Right atrium auricular region (tissue), 2 donors: ENCODE results near the gene KRTAP4-11. TPM values are rescaled to one million over a fixed set of nuclear protein-coding genes. Genes with fewer than 3 reads are reported as not detected.
"Not testable (repeated sequence)": the region's sequence is repeated elsewhere in the genome, so short reads cannot be mapped to it uniquely, and the experiment has no call there.

Experiments
- DNase-seq: peaks from one replicate; pipeline ENCODE4 v3.0.0-alpha.2; 2019; ENCODE audit warnings: low spot score
- H3K27ac ChIP-seq, 2 donors: fragments of 200-600 bp; sonication (generic); 1 replicate in 1 of 2; 2 replicates in 1 of 2; pipeline ENCODE4 v1.5.1; 2016 to 2019
- H3K27me3 ChIP-seq, 2 donors: fragments of 200-600 bp; sonication (generic); one replicate each; pipeline versions ENCODE4 v1.5.1 to v1.6.0; 2017 to 2019
- H3K36me3 ChIP-seq: fragments of 200-600 bp; sonication (generic); one replicate; pipeline ENCODE4 v1.5.1; 2016
- H3K4me1 ChIP-seq, 2 donors: fragments of 200-600 bp; sonication (generic); one replicate each; pipeline versions ENCODE4 v1.5.1 to v1.6.0; 2017 to 2019
- H3K4me3 ChIP-seq, 2 donors: fragments of 200-600 bp; sonication (generic); 1 replicate in 1 of 2; 2 replicates in 1 of 2; pipeline ENCODE4 v1.5.1; 2017 to 2019; ENCODE audit warnings: mild to moderate bottlenecking in 1 of 2, moderate library complexity in 1 of 2
- H3K9me3 ChIP-seq, 2 donors: fragments of 200-600 bp; sonication (generic); one replicate each; pipeline ENCODE4 v1.5.1; 2019
- CTCF ChIP-seq, 2 donors: fragments of 200-600 bp; sonication (generic); IDR thresholded peaks; one replicate each; pipeline ENCODE4 v1.5.1; 2019; ENCODE audit warnings: antibody characterized with exemption in 2 of 2
- total RNA-seq, 2 donors: library from RNA; depleted of rRNA; stranded (reverse); fragments of >200 nt; gene quantifications; one replicate each; pipeline ENCODE4 v1.1.0, GENCODE V29; 2016

Gene KRTAP4-11
- total RNA-seq, 2 donors from 2014 or later = not detected

DNA sequence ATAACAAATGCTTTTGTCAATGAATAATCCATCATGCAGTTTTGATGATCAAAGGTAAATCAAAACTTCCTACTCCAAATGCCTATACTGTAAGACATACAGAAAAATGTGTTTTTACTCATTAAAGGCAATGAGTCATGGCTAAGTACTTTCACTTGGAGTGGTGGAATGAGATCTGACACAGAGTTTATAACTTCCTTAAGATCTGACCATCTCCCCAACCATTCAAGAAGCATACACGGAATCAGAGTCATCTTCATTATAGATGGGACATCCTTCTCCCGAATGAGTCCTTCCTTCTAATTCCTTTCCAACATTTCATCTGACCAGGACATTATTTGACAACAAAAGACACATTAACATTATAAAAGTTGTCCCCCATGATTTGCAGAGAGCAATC is 34.7 kb downstream of the KRTAP4-11 start:
- H3K4me1 ChIP-seq, H3K36me3 ChIP-seq, H3K4me3 ChIP-seq, H3K27me3 ChIP-seq, DNase-seq, H3K9me3 ChIP-seq, H3K27ac ChIP-seq: not testable (repeated sequence)

GRCh38 chr17:41082626-41083025 is 35.5 kb downstream of the KRTAP4-11 start:
- no peak overlapping the region for H3K4me3 ChIP-seq

GRCh38 chr17:41076788-41077187 is 41.4 kb downstream of the KRTAP4-11 start:
- Histone ChIP-seq H3K27ac (no peak overlapping the region), H3K9me3 (no peaks in the 10 kb centered on the region), H3K4me3 (no peak overlapping the region), H3K27me3 (no peaks in the 10 kb centered on the region), H3K4me1 (no peaks in the 10 kb centered on the region), H3K36me3 (no peaks in the 10 kb centered on the region)
- TF ChIP-seq CTCF (IDR thresholded peaks at IDR 0.05) = no peak
- DNase-seq = no peak

More at GRCh38 chr17:41082626-41083025, 35.5 kb downstream of the KRTAP4-11 start:
- no peaks in the 10 kb centered on the region for H3K36me3 ChIP-seq
- H3K4me1 ChIP-seq = no peaks in the 10 kb centered on the region
- no peak overlapping the region for H3K27ac ChIP-seq
- DNase-seq = no peak
- no peaks in the 10 kb centered on the region for H3K9me3 ChIP-seq
- no peaks in the 10 kb centered on the region for H3K27me3 ChIP-seq
- no peak for TF ChIP-seq CTCF (IDR thresholded peaks at IDR 0.05)

GRCh38 chr17:41073676-41074075 is 44.5 kb downstream of the KRTAP4-11 start:
- Histone ChIP-seq H3K36me3 (no peaks in the 10 kb centered on the region), H3K27ac (no peak overlapping the region), H3K9me3 (no peaks in the 10 kb centered on the region), H3K27me3 (no peaks in the 10 kb centered on the region), H3K4me1 (no peaks in the 10 kb centered on the region), H3K4me3 (no peak overlapping the region)
- no peak for DNase-seq
- TF ChIP-seq CTCF (IDR thresholded peaks at IDR 0.05) = no peak

GRCh38 chr17:41071606-41072360 is 46.4 kb downstream of the KRTAP4-11 start:
- Histone ChIP-seq H3K4me3 (no peak overlapping the region), H3K9me3 (no peaks in the 10 kb centered on the region), H3K4me1 (no peaks in the 10 kb centered on the region), H3K36me3 (no peaks in the 10 kb centered on the region), H3K27ac (no peak overlapping the region), H3K27me3 (no peaks in the 10 kb centered on the region)
- DNase-seq = no peak
- TF ChIP-seq CTCF (IDR thresholded peaks at IDR 0.05) = no peak

GRCh38 chr17:41069031-41069430 is 49.1 kb downstream of the KRTAP4-11 start:
- no peak for DNase-seq
- TF ChIP-seq CTCF (IDR thresholded peaks at IDR 0.05) = no peak

More at GRCh38 chr17:41069031-41069430, 49.1 kb downstream of the KRTAP4-11 start:
- Histone ChIP-seq H3K36me3 (no peaks in the 10 kb centered on the region), H3K27ac (no peak overlapping the region), H3K4me1 (no peaks in the 10 kb centered on the region), H3K9me3 (no peaks in the 10 kb centered on the region), H3K27me3 (no peaks in the 10 kb centered on the region), H3K4me3 (no peak overlapping the region)
